Neuron (in vitro differentiated cells): ENCODE results near the gene PRKCE.

Experiments
- H2AFZ ChIP-seq: one replicate; pipeline ENCODE4 v1.6.1; 2013; ENCODE audit warnings: low read depth, mild to moderate bottlenecking, inconsistent platforms, low read length, moderate library complexity
- H3K27me3 ChIP-seq: one replicate; pipeline ENCODE4 v1.6.1; 2013; ENCODE audit warnings: low read length; ENCODE audit not compliant: insufficient read depth
- H3K36me3 ChIP-seq: one replicate; pipeline ENCODE4 v1.6.1; 2013; ENCODE audit warnings: low read length; ENCODE audit not compliant: insufficient read depth
- H3K4me1 ChIP-seq: one replicate; pipeline ENCODE4 v1.6.1; 2013; ENCODE audit warnings: low read length; ENCODE audit not compliant: insufficient read depth
- H3K4me3 ChIP-seq: 2 replicates; pipeline ENCODE4 v1.5.1; 2013; ENCODE audit warnings: mild to moderate bottlenecking, low read length, moderate library complexity
- H3K9me3 ChIP-seq: one replicate; pipeline ENCODE4 v1.6.1; 2013; ENCODE audit warnings: low read length

PRKCE gene

GRCh38 chr2:45836316-45836715 is 184.8 kb downstream of the PRKCE start:
- H3K4me1 ChIP-seq: peaks cover 19% of the 10 kb centered on the region
- H3K4me3 ChIP-seq: no peak overlapping the region
- H3K9me3 ChIP-seq: no peaks in the 10 kb centered on the region
- H2AFZ ChIP-seq: no peak overlapping the region
- H3K36me3 ChIP-seq: no peaks in the 10 kb centered on the region
- H3K27me3 ChIP-seq: no peaks in the 10 kb centered on the region

- Histone ChIP-seq H3K27me3 (no peaks in the 10 kb centered on the region), H3K4me3 (no peak overlapping the region), H3K36me3 (no peaks in the 10 kb centered on the region), H3K4me1 (peaks cover 19% of the 10 kb centered on the region), H3K9me3 (no peaks in the 10 kb centered on the region), H2AFZ (no peak overlapping the region)
These were observed 185.3 kb downstream of the PRKCE start for GRCh38 chr2:45836740-45837139.

- Histone ChIP-seq H2AFZ (no peak overlapping the region), H3K27me3 (no peaks in the 10 kb centered on the region), H3K9me3 (no peaks in the 10 kb centered on the region), H3K36me3 (no peaks in the 10 kb centered on the region), H3K4me1 (peaks cover 19% of the 10 kb centered on the region), H3K4me3 (no peak overlapping the region)
These were observed 186.4 kb downstream of the PRKCE start for GRCh38 chr2:45837812-45838341.

DNA sequence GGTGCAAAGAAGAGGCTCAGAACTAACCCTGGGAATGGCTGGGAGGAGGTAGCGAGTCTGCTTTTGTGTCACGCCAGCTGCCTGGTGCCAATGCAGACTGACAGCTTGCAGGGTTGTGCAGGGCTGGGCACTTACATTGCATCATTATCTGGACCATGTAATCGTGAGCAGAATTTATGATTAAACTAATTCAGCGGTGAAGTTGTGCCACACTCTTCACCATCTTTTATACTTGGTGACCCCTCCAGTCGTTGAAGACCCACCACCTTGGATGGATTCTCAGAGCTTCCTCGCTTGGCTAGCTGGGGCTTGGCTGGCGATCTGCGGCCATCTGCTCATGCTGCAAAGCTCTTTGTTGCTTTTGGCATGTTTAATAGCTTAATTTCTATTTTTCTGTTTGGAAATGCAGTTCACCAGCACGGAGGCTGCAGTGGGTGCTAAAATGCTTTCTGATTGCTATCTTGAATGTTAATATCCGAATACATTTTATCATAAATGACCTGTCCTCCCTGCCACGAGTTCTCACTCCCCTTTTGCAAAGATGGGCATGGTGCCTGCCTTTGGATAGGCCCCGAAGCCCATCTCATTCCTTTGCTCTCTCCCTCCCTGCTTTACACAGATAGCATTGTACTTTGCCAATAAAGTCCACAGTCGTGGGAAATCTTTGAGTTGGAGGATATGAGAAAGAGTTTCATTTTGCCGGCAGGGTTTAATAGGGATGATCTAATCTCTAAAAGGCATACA is 188.2 kb downstream of the PRKCE start:
- H3K27me3 ChIP-seq: no peaks in the 10 kb centered on the region
- no peaks in the 10 kb centered on the region for H3K9me3 ChIP-seq
- H3K4me3 ChIP-seq: no peak overlapping the region
- H3K36me3 ChIP-seq: no peaks in the 10 kb centered on the region
- no peak overlapping the region for H2AFZ ChIP-seq
- H3K4me1 ChIP-seq: peaks cover 19% of the 10 kb centered on the region

- Histone ChIP-seq H3K36me3 (no peaks in the 10 kb centered on the region), H3K4me1 (peaks cover 24% of the 10 kb centered on the region), H3K27me3 (no peaks in the 10 kb centered on the region), H3K9me3 (no peaks in the 10 kb centered on the region), H3K4me3 (no peak overlapping the region), H2AFZ (no peak overlapping the region)
These were observed 189.0 kb downstream of the PRKCE start for GRCh38 chr2:45840481-45840880.

DNA sequence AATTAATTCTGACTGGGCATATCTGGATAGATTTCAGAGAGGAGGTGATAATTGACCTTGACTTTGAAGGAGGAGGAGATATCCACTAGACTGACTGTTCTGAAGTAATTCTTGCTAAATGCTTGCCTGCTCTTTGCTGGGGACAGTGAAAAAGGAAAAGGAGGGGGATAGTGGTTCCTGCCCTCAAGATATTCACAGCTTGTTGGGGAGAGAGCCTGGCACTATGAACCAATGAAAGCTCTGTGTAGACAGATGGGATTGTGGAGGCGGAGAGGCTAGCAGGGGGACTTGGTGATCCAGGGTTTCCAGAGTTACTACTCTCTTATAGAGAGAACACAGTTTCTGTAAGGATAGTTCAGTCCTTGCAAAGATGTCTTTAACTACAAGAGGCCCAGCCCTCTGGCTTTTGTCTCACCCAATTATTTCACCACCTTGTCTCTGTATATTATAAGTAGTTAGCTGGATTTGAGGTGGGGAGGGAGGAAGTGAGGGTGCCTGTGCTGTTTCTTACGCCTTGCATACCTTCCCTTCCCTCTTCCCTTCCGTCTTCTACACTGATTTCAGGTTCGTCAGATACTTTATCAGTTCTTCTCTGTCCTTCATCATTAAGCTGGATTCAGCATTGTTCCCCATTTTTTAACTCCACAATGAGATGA is 190.4 kb downstream of the PRKCE start:
- Histone ChIP-seq H3K9me3 (no peaks in the 10 kb centered on the region), H3K36me3 (no peaks in the 10 kb centered on the region), H3K4me3 (no peak overlapping the region), H3K4me1 (peaks cover 16% of the 10 kb centered on the region), H2AFZ (no peak overlapping the region), H3K27me3 (no peaks in the 10 kb centered on the region)

- Histone ChIP-seq H3K36me3 (no peaks in the 10 kb centered on the region), H3K9me3 (no peaks in the 10 kb centered on the region), H3K4me3 (no peak overlapping the region), H3K27me3 (no peaks in the 10 kb centered on the region), H2AFZ (no peak overlapping the region), H3K4me1 (peaks cover 16% of the 10 kb centered on the region)
These were observed 191.7 kb downstream of the PRKCE start for GRCh38 chr2:45843136-45843535.

GRCh38 chr2:45844796-45845457 is 193.5 kb downstream of the PRKCE start:
- Histone ChIP-seq H3K4me3 (no peak overlapping the region), H3K36me3 (no peaks in the 10 kb centered on the region), H3K9me3 (no peaks in the 10 kb centered on the region), H2AFZ (no peak overlapping the region), H3K4me1 (peaks cover 11% of the 10 kb centered on the region), H3K27me3 (no peaks in the 10 kb centered on the region)

GRCh38 chr2:45845566-45845965 is 194.1 kb downstream of the PRKCE start:
- H3K36me3 ChIP-seq: no peaks in the 10 kb centered on the region
- no peaks in the 10 kb centered on the region for H3K9me3 ChIP-seq
- no peak overlapping the region for H2AFZ ChIP-seq
- H3K4me1 ChIP-seq: peaks cover 8% of the 10 kb centered on the region
- no peaks in the 10 kb centered on the region for H3K27me3 ChIP-seq
- H3K4me3 ChIP-seq: no peak overlapping the region

DNA sequence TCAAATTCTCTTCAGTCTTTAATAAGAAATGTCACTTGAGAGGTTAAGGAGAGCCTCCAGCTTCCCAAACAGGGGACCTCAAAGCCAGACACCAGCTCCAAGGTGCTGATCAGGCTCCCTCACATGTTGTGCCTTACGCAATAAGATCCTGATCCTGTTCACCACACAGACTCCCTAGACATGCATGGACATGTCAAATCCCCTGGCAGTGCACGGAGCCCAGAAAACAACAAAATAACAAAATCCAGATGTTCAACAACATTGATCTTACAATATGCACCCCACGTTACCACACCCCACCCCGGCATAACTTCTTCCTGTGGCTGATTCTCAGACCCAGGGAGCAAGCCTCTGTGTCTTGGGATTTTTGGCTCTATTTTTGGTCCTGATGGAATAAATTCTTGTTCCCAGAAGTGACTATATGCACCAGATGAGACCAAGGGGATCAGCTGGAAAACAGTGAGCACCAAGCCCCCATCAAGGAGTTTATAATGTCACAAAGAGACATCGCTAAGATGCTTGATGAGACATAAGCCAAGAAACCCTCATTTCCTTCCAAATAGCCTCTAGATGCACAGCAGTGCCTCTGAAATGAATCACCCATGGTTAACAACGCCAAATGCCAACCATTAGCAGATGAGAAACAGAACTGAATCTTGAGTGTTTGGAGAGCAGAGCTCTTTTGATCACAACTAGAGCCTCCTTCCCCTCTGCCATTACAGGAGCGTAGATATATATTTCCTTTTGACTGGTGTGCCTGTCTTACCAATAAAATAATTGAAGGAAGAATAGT is 198.2 kb downstream of the PRKCE start:
- H3K4me3 ChIP-seq: no peak overlapping the region
- peaks cover 8% of the 10 kb centered on the region for H3K4me1 ChIP-seq
- H2AFZ ChIP-seq: no peak overlapping the region
- H3K9me3 ChIP-seq: no peaks in the 10 kb centered on the region
- H3K36me3 ChIP-seq: no peaks in the 10 kb centered on the region
- H3K27me3 ChIP-seq: no peaks in the 10 kb centered on the region

DNA sequence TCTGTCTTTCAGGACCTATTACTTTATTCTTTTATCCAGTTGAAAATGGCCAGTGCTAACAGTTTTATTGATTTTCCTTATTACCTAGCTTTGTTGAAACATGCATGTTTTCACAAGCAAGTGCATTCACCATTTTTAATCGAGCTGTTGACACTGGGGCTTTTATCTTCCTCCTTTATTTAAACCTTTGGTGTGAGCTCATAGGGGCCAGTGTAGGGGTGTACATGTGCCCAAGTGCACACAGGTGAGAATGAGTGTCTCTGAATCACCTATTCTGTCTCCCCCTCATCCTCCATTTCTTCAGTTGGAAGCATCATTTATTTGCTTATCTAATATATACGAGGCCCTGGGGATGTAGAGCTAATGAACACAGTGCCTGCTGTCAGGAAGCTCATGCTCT is 199.1 kb downstream of the PRKCE start:
- Histone ChIP-seq H3K36me3 (no peaks in the 10 kb centered on the region), H2AFZ (no peak overlapping the region), H3K4me1 (peaks cover under 1% of the 10 kb centered on the region), H3K9me3 (no peaks in the 10 kb centered on the region), H3K27me3 (no peaks in the 10 kb centered on the region), H3K4me3 (no peak overlapping the region)

GRCh38 chr2:45851111-45851510 is 199.6 kb downstream of the PRKCE start:
- no peaks in the 10 kb centered on the region for H3K36me3 ChIP-seq
- H3K4me3 ChIP-seq: no peak overlapping the region
- no peaks in the 10 kb centered on the region for H3K4me1 ChIP-seq
- H3K9me3 ChIP-seq: no peaks in the 10 kb centered on the region
- no peak overlapping the region for H2AFZ ChIP-seq
- H3K27me3 ChIP-seq: no peaks in the 10 kb centered on the region
